Measurements from ENCODE around the gene RFFL.
"Not testable (repeated sequence)": the region's sequence is repeated elsewhere in the genome, so short reads cannot be mapped to it uniquely, and the experiment has no call there.

RFFL gene

GRCh38 chr17:35063514-35064223, at the start of gene RFFL:
Gene RFFL (minus strand): TSS chr17:35063707. CDS start chr17:35026553, 37,154 bp downstream.
- DNase-seq: peak; percentile 54

DNA sequence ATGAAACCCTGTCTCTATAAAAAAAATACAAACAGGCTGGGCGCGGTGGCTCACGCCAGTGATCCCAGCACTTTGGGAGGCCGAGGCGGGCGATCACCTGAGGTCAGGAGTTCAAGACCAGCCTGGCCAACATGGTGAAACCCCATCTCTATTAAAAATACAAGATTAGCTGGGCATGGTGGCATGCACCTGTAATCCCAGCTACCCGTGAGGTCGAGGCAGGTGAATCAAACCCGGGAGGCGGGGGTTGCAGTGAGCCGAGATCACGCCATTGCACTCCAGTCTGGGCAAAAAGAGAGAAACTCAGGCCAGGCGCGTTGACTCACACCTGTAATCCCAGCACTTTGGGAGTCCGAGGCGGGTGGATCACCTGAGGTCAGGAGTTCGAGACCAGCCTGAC, 47.3 kb upstream of the RFFL start:
- not testable (repeated sequence) for DNase-seq

- no peak for DNase-seq
These were observed 41.4 kb upstream of the RFFL start for GRCh38 chr17:35104844-35105450.

- DNase-seq: no peak
These were observed 39.8 kb upstream of the RFFL start for GRCh38 chr17:35103271-35103670.

DNA sequence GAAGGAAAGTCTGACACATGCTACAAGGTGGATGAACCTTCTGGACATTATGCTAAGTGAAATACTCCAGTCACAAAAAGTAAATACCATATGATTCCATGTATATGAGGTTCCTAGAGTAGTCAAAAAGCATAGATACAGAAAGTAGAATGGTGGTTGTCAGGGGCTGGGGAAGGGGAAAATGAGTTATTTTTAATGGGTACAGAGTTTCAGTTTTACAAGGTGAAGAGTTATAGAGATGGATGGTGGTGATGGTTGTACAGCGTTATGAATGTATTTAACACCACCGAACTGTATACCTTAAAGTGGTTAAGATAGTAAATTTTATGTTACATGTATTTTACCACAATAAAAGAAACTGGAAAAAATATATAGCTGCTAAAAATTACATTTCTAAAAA, 38.2 kb upstream of the RFFL start:
- no peak for DNase-seq

- DNase-seq: no peak
These were observed 37.5 kb upstream of the RFFL start for GRCh38 chr17:35101036-35101435.

- DNase-seq: no peak
These were observed 36.4 kb upstream of the RFFL start for GRCh38 chr17:35099908-35100307.

GRCh38 chr17:35097776-35098175, 34.3 kb upstream of the RFFL start:
- no peak for DNase-seq

DNA sequence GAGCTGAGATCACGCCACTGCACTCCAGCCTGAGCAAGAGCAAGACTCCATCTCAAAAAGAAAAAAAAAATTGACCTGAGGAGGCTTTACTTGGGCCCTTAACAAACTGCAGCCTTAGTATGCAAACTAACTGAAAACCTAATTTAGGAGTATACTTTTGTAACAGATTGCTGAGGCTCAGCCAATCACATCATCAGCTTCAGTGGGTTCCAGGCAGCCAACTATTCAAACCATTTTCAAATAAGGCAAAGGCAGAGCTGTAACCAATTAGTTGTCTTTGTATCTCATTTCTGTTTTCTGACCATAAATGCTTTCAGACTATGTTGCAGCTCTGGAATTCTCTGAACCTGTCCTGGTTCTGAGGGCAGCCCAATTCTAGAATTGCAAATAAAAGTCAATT, 32.2 kb upstream of the RFFL start:
- DNase-seq: no peak

DNA sequence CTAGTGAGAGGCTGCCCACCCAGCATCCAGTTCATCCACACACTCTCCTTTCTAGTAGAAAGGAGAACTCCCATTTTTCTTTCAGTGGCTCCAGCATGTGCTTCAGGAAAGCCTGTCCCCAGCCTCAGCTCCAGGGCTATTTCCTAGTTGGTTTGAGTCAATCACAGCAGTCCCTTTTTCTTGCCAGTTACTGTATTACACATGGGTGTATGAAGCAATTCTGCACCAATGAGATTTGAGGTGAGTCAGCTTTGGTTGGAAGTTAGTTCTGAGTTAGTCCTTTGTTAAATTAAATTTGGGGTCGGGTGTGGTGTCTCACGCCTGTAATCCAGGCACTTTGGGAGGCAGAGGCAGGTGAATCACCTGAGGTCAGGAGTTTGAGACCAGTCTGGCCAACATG, 31.4 kb upstream of the RFFL start:
- DNase-seq: no peak

DNA sequence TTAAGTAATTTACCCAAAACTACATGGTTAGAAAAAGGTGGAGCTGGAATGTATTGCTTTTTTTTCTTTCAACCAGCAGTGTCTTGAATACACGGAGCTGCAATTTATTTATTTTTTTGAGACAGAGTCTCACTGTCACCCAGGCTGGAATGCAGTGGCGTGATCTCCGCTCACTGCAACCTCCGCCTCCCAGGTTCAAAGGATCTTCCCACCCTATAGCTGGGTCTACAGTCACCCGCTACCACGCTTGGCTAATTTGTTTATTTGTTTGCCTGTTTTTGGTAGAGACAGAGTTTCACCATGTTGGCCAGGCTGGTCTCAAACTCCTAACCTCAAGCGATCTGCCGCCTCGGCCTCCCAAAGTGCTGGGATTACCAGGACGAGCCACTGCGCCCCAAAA, 27.2 kb upstream of the RFFL start:
- DNase-seq: not testable (repeated sequence)

DNA sequence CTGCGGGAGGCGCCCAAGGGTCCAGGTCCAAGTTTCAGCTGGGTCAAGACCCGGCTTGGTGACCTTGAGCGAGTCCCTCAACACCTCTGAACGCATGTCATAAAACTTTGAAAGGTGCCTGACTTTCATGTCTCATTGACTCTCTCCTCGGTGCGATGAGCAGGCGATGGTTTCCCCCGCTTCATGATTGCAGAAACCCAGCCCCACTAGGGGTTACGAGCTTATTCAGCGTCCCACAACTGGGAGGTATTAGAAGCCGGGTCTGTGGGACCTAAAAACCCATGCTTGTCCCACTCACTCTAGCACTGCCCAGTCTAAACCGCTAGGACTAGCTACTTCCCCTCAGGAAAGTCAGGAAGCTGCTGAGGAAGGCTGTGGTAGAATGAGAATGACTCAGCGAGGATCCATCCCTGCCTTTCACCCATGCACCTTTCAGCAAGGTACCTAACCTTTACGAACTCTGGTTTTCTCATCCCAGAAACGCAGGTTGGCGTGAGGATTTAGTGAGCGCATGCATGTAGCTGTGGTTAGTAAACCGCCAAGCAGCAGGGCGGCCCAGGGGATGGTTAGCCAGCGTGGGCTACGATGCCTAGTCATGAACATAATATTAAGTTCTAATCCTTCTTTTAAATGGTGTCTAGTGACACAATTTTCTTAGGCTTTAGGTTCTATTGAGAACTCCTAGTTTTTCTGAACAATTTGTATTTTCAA, 26.2 kb upstream of the RFFL start:
- DNase-seq: peak; percentile 33

- DNase-seq: peak; percentile 54
These were observed 25.5 kb upstream of the RFFL start for GRCh38 chr17:35088881-35089585.

DNA sequence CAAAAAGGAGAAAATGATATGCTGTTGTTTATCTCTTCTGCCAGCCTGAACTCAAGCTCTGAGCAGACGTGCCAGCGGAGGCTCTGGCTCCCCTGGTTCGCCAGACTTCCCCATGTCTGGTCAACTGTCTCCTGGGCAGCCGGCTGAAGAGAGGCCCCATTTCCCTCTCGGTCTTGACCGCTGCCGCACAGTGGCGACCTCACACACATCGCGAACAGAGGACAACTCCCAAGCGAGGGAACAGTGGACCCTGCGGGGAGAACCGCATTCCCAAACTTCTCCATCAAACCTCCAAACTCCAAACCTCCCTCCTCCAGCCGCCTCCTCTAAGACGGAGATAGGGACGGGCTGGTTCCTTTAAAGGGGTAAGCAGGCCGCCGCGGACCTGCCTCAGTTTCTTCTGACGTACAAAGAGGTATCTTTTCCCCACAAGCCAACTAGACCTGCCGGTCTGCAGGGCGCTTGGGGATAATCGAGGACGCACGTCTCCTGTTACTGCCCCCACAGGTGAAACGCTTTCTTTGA, 24.9 kb upstream of the RFFL start:
- no peak for DNase-seq

GRCh38 chr17:35087731-35088355, 24.3 kb upstream of the RFFL start:
- DNase-seq: no peak

GRCh38 chr17:35086931-35087573, 23.5 kb upstream of the RFFL start:
- DNase-seq: no peak

DNA sequence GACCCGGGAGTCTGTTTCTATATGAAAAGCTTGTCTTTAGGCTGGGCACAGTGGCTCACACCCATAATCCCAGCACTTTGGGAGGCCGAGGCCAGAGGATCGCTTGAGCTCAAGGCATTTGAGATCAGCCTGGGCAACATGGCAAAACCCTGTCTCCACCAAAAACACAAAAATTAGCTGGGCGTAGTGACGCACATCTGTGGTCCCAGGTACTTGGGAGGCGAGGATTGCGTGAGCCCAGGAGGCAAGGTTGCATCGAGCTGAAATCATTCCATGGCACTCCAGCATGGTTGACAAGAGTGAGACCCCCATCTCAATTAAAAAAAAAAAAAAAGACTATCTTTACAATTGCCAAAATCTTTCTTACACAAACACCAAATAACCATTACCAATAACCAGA, 22.7 kb upstream of the RFFL start:
- DNase-seq: no peak

- no peak for DNase-seq
These were observed 21.5 kb upstream of the RFFL start for GRCh38 chr17:35084987-35085386.

DNA sequence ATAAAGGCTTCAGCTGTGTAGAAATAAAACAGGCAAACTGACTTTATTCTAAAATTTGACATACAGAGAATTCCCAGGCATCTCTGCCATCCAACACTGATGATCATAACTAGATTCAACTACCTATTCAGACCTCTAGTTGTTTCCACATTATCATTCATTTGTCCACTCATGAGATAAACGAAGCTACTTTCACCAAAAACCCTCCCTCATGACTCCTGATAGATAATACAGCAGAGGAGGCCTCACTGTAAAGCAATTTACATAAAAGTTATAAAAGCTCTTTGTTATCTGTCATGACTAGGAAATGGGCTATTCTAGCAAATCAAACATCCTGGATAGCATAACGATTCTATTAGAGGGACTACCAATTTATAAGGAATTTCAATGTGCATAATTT, 19.6 kb upstream of the RFFL start:
- DNase-seq: no peak

GRCh38 chr17:35082073-35082657, 18.7 kb upstream of the RFFL start:
- no peak for DNase-seq

- DNase-seq: no peak
These were observed 18.1 kb upstream of the RFFL start for GRCh38 chr17:35081638-35082037.

GRCh38 chr17:35080536-35080935, 17.0 kb upstream of the RFFL start:
- no peak for DNase-seq

Measured in SHP77 treated with DMSO at 0.1 percent for 48 hours (cell line).